Right atrium auricular region (tissue), 2 donors: ENCODE results near the gene FGF22. TPM values are rescaled to one million over a fixed set of nuclear protein-coding genes. Genes with fewer than 3 reads are reported as not detected.
"Not testable (repeated sequence)": the region's sequence is repeated elsewhere in the genome, so short reads cannot be mapped to it uniquely, and the experiment has no call there.

Experiments
- DNase-seq: peaks from one replicate; pipeline ENCODE4 v3.0.0-alpha.2; 2019; ENCODE audit warnings: low spot score
- H3K27ac ChIP-seq, 2 donors: fragments of 200-600 bp; sonication (generic); 1 replicate in 1 of 2; 2 replicates in 1 of 2; pipeline ENCODE4 v1.5.1; 2016 to 2019
- H3K27me3 ChIP-seq, 2 donors: fragments of 200-600 bp; sonication (generic); one replicate each; pipeline versions ENCODE4 v1.5.1 to v1.6.0; 2017 to 2019
- H3K36me3 ChIP-seq: fragments of 200-600 bp; sonication (generic); one replicate; pipeline ENCODE4 v1.5.1; 2016
- H3K4me1 ChIP-seq, 2 donors: fragments of 200-600 bp; sonication (generic); one replicate each; pipeline versions ENCODE4 v1.5.1 to v1.6.0; 2017 to 2019
- H3K4me3 ChIP-seq, 2 donors: fragments of 200-600 bp; sonication (generic); 1 replicate in 1 of 2; 2 replicates in 1 of 2; pipeline ENCODE4 v1.5.1; 2017 to 2019; ENCODE audit warnings: mild to moderate bottlenecking in 1 of 2, moderate library complexity in 1 of 2
- H3K9me3 ChIP-seq, 2 donors: fragments of 200-600 bp; sonication (generic); one replicate each; pipeline ENCODE4 v1.5.1; 2019
- CTCF ChIP-seq, 2 donors: fragments of 200-600 bp; sonication (generic); IDR thresholded peaks; one replicate each; pipeline ENCODE4 v1.5.1; 2019; ENCODE audit warnings: antibody characterized with exemption in 2 of 2
- total RNA-seq, 2 donors: library from RNA; depleted of rRNA; stranded (reverse); fragments of >200 nt; gene quantifications; one replicate each; pipeline ENCODE4 v1.1.0, GENCODE V29; 2016

FGF22 gene
- total RNA-seq, 2 donors from 2014 or later: 0.35 to 0.37 TPM

- H3K36me3 ChIP-seq: peaks cover 59% of the 10 kb centered on the region
- H3K27me3 ChIP-seq: no peaks in the 10 kb centered on the region
- TF ChIP-seq CTCF (IDR thresholded peaks at IDR 0.05): no peak
- no peaks in the 10 kb centered on the region for H3K9me3 ChIP-seq
- DNase-seq: no peak
- H3K4me3 ChIP-seq: no peak overlapping the region
- no peak overlapping the region for H3K27ac ChIP-seq
- no peaks in the 10 kb centered on the region for H3K4me1 ChIP-seq
Measured at GRCh38 chr19:623175-623916, 16.3 kb upstream of the FGF22 start.

GRCh38 chr19:623974-624373 is 15.7 kb upstream of the FGF22 start:
- DNase-seq: no peak
- no peaks in the 10 kb centered on the region for H3K4me1 ChIP-seq
- no peak overlapping the region for H3K27ac ChIP-seq
- H3K27me3 ChIP-seq: no peaks in the 10 kb centered on the region
- H3K36me3 ChIP-seq: peaks cover 57% of the 10 kb centered on the region
- TF ChIP-seq CTCF (IDR thresholded peaks at IDR 0.05): no peak
- no peak overlapping the region for H3K4me3 ChIP-seq
- H3K9me3 ChIP-seq: no peaks in the 10 kb centered on the region

GRCh38 chr19:624433-625109 is 15.1 kb upstream of the FGF22 start:
- no peaks in the 10 kb centered on the region for H3K4me1 ChIP-seq
- peaks cover 57% of the 10 kb centered on the region for H3K36me3 ChIP-seq
- TF ChIP-seq CTCF (IDR thresholded peaks at IDR 0.05): no peak
- DNase-seq: no peak
- H3K27ac ChIP-seq: no peak overlapping the region
- no peak overlapping the region for H3K4me3 ChIP-seq
- H3K27me3 ChIP-seq: no peaks in the 10 kb centered on the region
- no peaks in the 10 kb centered on the region for H3K9me3 ChIP-seq

- Histone ChIP-seq H3K4me1 (no peaks in the 10 kb centered on the region), H3K36me3 (peaks cover 50% of the 10 kb centered on the region), H3K27ac (no peak overlapping the region), H3K9me3 (no peaks in the 10 kb centered on the region), H3K27me3 (no peaks in the 10 kb centered on the region), H3K4me3 (no peak overlapping the region)
- no peak for DNase-seq
- no peak for TF ChIP-seq CTCF (IDR thresholded peaks at IDR 0.05)
Measured at GRCh38 chr19:625257-625656, 14.4 kb upstream of the FGF22 start.

GRCh38 chr19:626566-626965 is 13.1 kb upstream of the FGF22 start:
- DNase-seq, H3K9me3 ChIP-seq, H3K4me3 ChIP-seq, H3K27me3 ChIP-seq, H3K4me1 ChIP-seq, H3K27ac ChIP-seq: not testable (repeated sequence)
- H3K36me3 ChIP-seq: peaks cover 45% of the 10 kb centered on the region

- TF ChIP-seq CTCF (IDR thresholded peaks at IDR 0.05): no peak
- Histone ChIP-seq H3K36me3 (peaks cover 29% of the 10 kb centered on the region), H3K4me3 (no peak overlapping the region), H3K27ac (no peak overlapping the region), H3K4me1 (peaks cover 0 to 12% of the 10 kb centered on the region in 2 donors), H3K27me3 (no peaks in the 10 kb centered on the region), H3K9me3 (no peaks in the 10 kb centered on the region)
- no peak for DNase-seq
Measured at GRCh38 chr19:628168-628567, 11.5 kb upstream of the FGF22 start.

GRCh38 chr19:629515-629914 is 10.2 kb upstream of the FGF22 start:
- not testable (repeated sequence) for H3K27ac ChIP-seq, H3K9me3 ChIP-seq, H3K4me3 ChIP-seq, DNase-seq, H3K27me3 ChIP-seq
- Histone ChIP-seq H3K36me3 (peaks cover 17% of the 10 kb centered on the region), H3K4me1 (peaks cover 0 to 19% of the 10 kb centered on the region in 2 donors)
